CD8-positive, alpha-beta memory T cell (primary cell): ENCODE results near the gene SNX1. TPM values are rescaled to one million over a fixed set of nuclear protein-coding genes. Genes with fewer than 3 reads are reported as not detected.

Source experiments
- CTCF ChIA-PET: fragments of 350-600 bp; sonication (Branson Sonifier 250); formaldehyde crosslinking; loops from one replicate; lab custom pipeline; 2021; ENCODE audit warnings: antibody characterized with exemption; lab: Charles Lee
- POLR2A ChIA-PET: fragments of 350-600 bp; sonication (Branson Sonifier 250); formaldehyde crosslinking; loops from one replicate; lab custom pipeline; 2021; ENCODE audit warnings: antibody characterized with exemption; lab: Charles Lee
- DNase-seq, 5 donors: peaks; one replicate each; pipeline versions ENCODE4 v3.0.0 to v3.0.0-alpha.2; 2020 to 2022; ENCODE audit warnings: mixed read lengths in 1 of 5
- H3K27ac ChIP-seq: one replicate; pipeline ENCODE4 v1.7.0; 2013; ENCODE audit warnings: low read depth, mild to moderate bottlenecking, low read length, moderate library complexity
- H3K27me3 ChIP-seq: 2 replicates; pipeline ENCODE4 v1.7.0; 2013; ENCODE audit warnings: low read length, mild to moderate bottlenecking; ENCODE audit not compliant: insufficient read depth, poor library complexity, severe bottlenecking
- H3K36me3 ChIP-seq: 2 replicates; pipeline ENCODE4 v1.7.0; 2013; ENCODE audit warnings: mild to moderate bottlenecking, low read length, moderate library complexity; ENCODE audit not compliant: insufficient read depth
- H3K4me1 ChIP-seq: 2 replicates; pipeline ENCODE4 v1.7.0; 2013; ENCODE audit warnings: mild to moderate bottlenecking, low read length, moderate library complexity; ENCODE audit not compliant: insufficient read depth
- H3K4me3 ChIP-seq: 2 replicates; pipeline ENCODE4 v1.7.0; 2013; ENCODE audit warnings: mild to moderate bottlenecking, low read length
- H3K9me3 ChIP-seq: 2 replicates; pipeline ENCODE4 v1.7.0; 2013; ENCODE audit warnings: mild to moderate bottlenecking, low read length
- H3K27ac Mint-ChIP-seq, 8 donors: one replicate each; pipeline ENCODE4 v1.8.0; 2020 to 2021; ENCODE audit warnings: mixed read lengths in 8 of 8, mild to moderate bottlenecking in 6 of 8, inconsistent platforms in 3 of 8, moderate library complexity in 3 of 8
- H3K27me3 Mint-ChIP-seq, 2 donors: one replicate each; pipeline ENCODE4 v1.8.0; 2020 to 2021; ENCODE audit warnings: mixed read lengths in 2 of 2, mild to moderate bottlenecking in 1 of 2, moderate library complexity in 1 of 2
- H3K36me3 Mint-ChIP-seq, 3 donors: one replicate each; pipeline ENCODE4 v1.8.0; 2020 to 2021; ENCODE audit warnings: mixed read lengths in 3 of 3, inconsistent platforms in 1 of 3, mild to moderate bottlenecking in 1 of 3
- H3K4me1 Mint-ChIP-seq, 3 donors: one replicate each; pipeline ENCODE4 v1.8.0; 2020 to 2021; ENCODE audit warnings: mixed read lengths in 3 of 3, inconsistent platforms in 1 of 3, mild to moderate bottlenecking in 1 of 3
- H3K4me3 Mint-ChIP-seq, 7 donors: one replicate each; pipeline ENCODE4 v1.8.0; 2020 to 2021; ENCODE audit warnings: mixed read lengths in 7 of 7, mild to moderate bottlenecking in 6 of 7, moderate library complexity in 4 of 7, inconsistent platforms in 2 of 7
- H3K9me3 Mint-ChIP-seq, 5 donors: one replicate each; pipeline ENCODE4 v1.8.0; 2020 to 2022; ENCODE audit warnings: mixed read lengths in 5 of 5, mild to moderate bottlenecking in 3 of 5, moderate library complexity in 2 of 5, inconsistent platforms in 1 of 5
- polyA plus RNA-seq: library from polyadenylated mRNA; unstranded; fragments of 300-500 nt; fragmentation: Illumina TruSeq; gene quantifications from one replicate; pipeline ENCODE4 v1.2.3, GENCODE V29; 2021
- total RNA-seq, 2 experiments: library from RNA; stranded (reverse); gene quantifications; one replicate each; pipeline ENCODE4 v1.2.3, GENCODE V29; 2021

SNX1 gene
- total and polyA plus RNA-seq, 3 experiments from 2014 or later, result 63.4 to 93.6 (median 90.1) TPM

- no peak overlapping the region for H3K4me3 ChIP-seq
- CTCF ChIA-PET, result interaction anchor here (0.9 kb wide), 1 partner anchor 481 kb away, joined by 3 read pairs; no protein-coding TSS in a partner anchor
- H3K4me1 Mint-ChIP-seq, result peaks cover 46 to 57% (median 52%) of the 10 kb centered on the region in 3 donors
Observed at GRCh38 chr15:64090527-64090926, 5.3 kb upstream of the SNX1 start.

GRCh38 chr15:64092075-64092820, 3.5 kb upstream of the SNX1 start:
- Mint-ChIP-seq H3K4me3 (peak overlapping the region; percentile 93 to 99 (median 97)), H3K4me1 (peaks cover 60 to 74% (median 67%) of the 10 kb centered on the region in 3 donors), H3K27me3 (no peaks in the 10 kb centered on the region), H3K27ac (peak overlapping the region; percentile 82 to 99 (median 97)), H3K9me3 (no peaks in the 10 kb centered on the region), H3K36me3 (peaks cover 8 to 51% (median 11%) of the 10 kb centered on the region in 3 donors)
- ChIA-PET CTCF (no interaction called here), POLR2A (interaction anchor here (0.7 kb wide), 1 partner anchor 336 kb away, joined by 7 read pairs; no protein-coding TSS in a partner anchor)
- Histone ChIP-seq H3K9me3 (no peaks in the 10 kb centered on the region), H3K27me3 (no peaks in the 10 kb centered on the region), H3K4me3 (peak overlapping the region; percentile 98), H3K27ac (peak overlapping the region; percentile 88), H3K36me3 (peaks cover 9% of the 10 kb centered on the region), H3K4me1 (peaks cover 36% of the 10 kb centered on the region)
- DNase-seq, result peak in 2 of 5 donors; percentile 29 to 33

More at GRCh38 chr15:64090527-64090926, 5.3 kb upstream of the SNX1 start:
- no peak for DNase-seq
- POLR2A ChIA-PET, result interaction anchor here (0.6 kb wide), 1 partner anchor 164 kb away, joined by 5 read pairs; no protein-coding TSS in a partner anchor
- Mint-ChIP-seq H3K27ac (peak overlapping the region in 2 of 8 donors; percentile 14 to 68), H3K9me3 (no peaks in the 10 kb centered on the region), H3K27me3 (no peaks in the 10 kb centered on the region), H3K36me3 (peaks cover 8 to 46% (median 13%) of the 10 kb centered on the region in 3 donors), H3K4me3 (peak overlapping the region in 1 of 7 donors; percentile 78)
- Histone ChIP-seq H3K9me3 (no peaks in the 10 kb centered on the region), H3K27me3 (no peaks in the 10 kb centered on the region), H3K4me1 (peaks cover 28% of the 10 kb centered on the region), H3K36me3 (peaks cover 9% of the 10 kb centered on the region), H3K27ac (peak overlapping the region; percentile 12)

- Histone ChIP-seq H3K27ac (peak overlapping the region; percentile 88), H3K9me3 (no peaks in the 10 kb centered on the region), H3K4me3 (peak overlapping the region; percentile 98), H3K4me1 (peaks cover 44% of the 10 kb centered on the region), H3K36me3 (peaks cover 4% of the 10 kb centered on the region), H3K27me3 (no peaks in the 10 kb centered on the region)
- Mint-ChIP-seq H3K9me3 (no peaks in the 10 kb centered on the region), H3K27ac (peak overlapping the region; percentile 91 to 99 (median 98)), H3K4me3 (peak overlapping the region; percentile 93 to 99 (median 97)), H3K27me3 (no peaks in the 10 kb centered on the region), H3K36me3 (peaks cover under 1 to 43% (median 8%) of the 10 kb centered on the region in 3 donors), H3K4me1 (peaks cover 66 to 82% (median 75%) of the 10 kb centered on the region in 3 donors)
- peak in 4 of 5 donors; percentile 3 to 55 (median 27) for DNase-seq
- POLR2A ChIA-PET, result interaction anchor here (0.9 to 1.3 kb wide), 10 partner anchors 60 to 1092 kb away, joined by 3 to 9 read pairs (median 4); partner anchors contain the start of genes CLPX, PPIB and USP3
- CTCF ChIA-PET, result interaction anchor here (1.5 to 1.6 kb wide), 3 partner anchors 27 to 483 kb away, joined by 4 to 5 read pairs (median 4); no protein-coding TSS in a partner anchor
Observed at GRCh38 chr15:64092864-64093626, 2.7 kb upstream of the SNX1 start.

- peak within 1 kb of the TSS; percentile 91 to 99 (median 98) for H3K27ac Mint-ChIP-seq
- H3K27me3 Mint-ChIP-seq, result no peaks in the 10 kb centered on the region
- CTCF ChIA-PET, result interaction anchor here (0.7 to 1.6 kb wide), 6 partner anchors 18 to 748 kb away, joined by 3 to 5 read pairs (median 4); partner anchors contain the start of gene PLEKHO2
- H3K9me3 Mint-ChIP-seq, result no peaks in the 10 kb centered on the region
- H3K4me3 ChIP-seq, result peak within 1 kb of the TSS; percentile 98
- no peaks in the 10 kb centered on the region for H3K9me3 ChIP-seq
- peak; percentile 80 to 94 (median 87) for DNase-seq
- peak within 1 kb of the TSS; percentile 93 to 99 (median 97) for H3K4me3 Mint-ChIP-seq
- H3K27me3 ChIP-seq, result no peaks in the 10 kb centered on the region
- peaks cover 70 to 85% (median 78%) of the 10 kb centered on the region in 3 donors for H3K4me1 Mint-ChIP-seq
- peaks cover 49% of the 10 kb centered on the region for H3K4me1 ChIP-seq
- peaks cover 0 to 36% (median 4%) of the 10 kb centered on the region in 3 donors for H3K36me3 Mint-ChIP-seq
- peak within 1 kb of the TSS; percentile 88 for H3K27ac ChIP-seq
- POLR2A ChIA-PET, result interaction anchor here (0.9 to 1.3 kb wide), 11 partner anchors 23 to 1092 kb away, joined by 3 to 9 read pairs (median 4); partner anchors contain the start of genes CLPX, PPIB and USP3
- H3K36me3 ChIP-seq, result no peaks in the 10 kb centered on the region
Observed at GRCh38 chr15:64093627-64094417, 2.0 kb upstream of the SNX1 start, which contains the start of gene CIAO2A. Gene CIAO2A, minus strand, starts transcription at chr15:64093838. Its CDS starts 70 bp downstream, at chr15:64093768.

GRCh38 chr15:64095431-64095794, 369 bp upstream of the SNX1 start:
- CTCF ChIA-PET, result interaction anchor here (0.9 kb wide), 1 partner anchor 57 kb away, joined by 3 read pairs; no protein-coding TSS in a partner anchor
- POLR2A ChIA-PET, result interaction anchor here (0.6 to 2.0 kb wide), 3 partner anchors 58 to 575 kb away, joined by 5 to 12 read pairs (median 9); partner anchors contain the start of gene PPIB
- H3K36me3 ChIP-seq, result no peaks in the 10 kb centered on the region
- peak overlapping the region; percentile 98 for H3K4me3 ChIP-seq
- H3K4me1 ChIP-seq, result peaks cover 53% of the 10 kb centered on the region
- peak overlapping the region; percentile 79 for H3K27ac ChIP-seq
- no peak for DNase-seq
- no peaks in the 10 kb centered on the region for H3K9me3 Mint-ChIP-seq
- H3K9me3 ChIP-seq, result no peaks in the 10 kb centered on the region
- H3K27me3 Mint-ChIP-seq, result no peaks in the 10 kb centered on the region
- H3K36me3 Mint-ChIP-seq, result peaks cover 0 to 26% (median 0%) of the 10 kb centered on the region in 3 donors
- H3K4me3 Mint-ChIP-seq, result peak overlapping the region; percentile 93 to 99 (median 97)
- no peaks in the 10 kb centered on the region for H3K27me3 ChIP-seq
- peak overlapping the region; percentile 90 to 100 (median 97) for H3K27ac Mint-ChIP-seq
- H3K4me1 Mint-ChIP-seq, result peaks cover 74 to 88% (median 79%) of the 10 kb centered on the region in 3 donors

- H3K9me3 ChIP-seq, result no peaks in the 10 kb centered on the region
- Mint-ChIP-seq H3K27me3 (no peaks in the 10 kb centered on the region), H3K4me1 (peaks cover 77 to 96% (median 85%) of the 10 kb centered on the region in 3 donors), H3K27ac (peak overlapping the region; percentile 90 to 100 (median 97)), H3K9me3 (no peaks in the 10 kb centered on the region), H3K4me3 (peak overlapping the region; percentile 93 to 99 (median 97)), H3K36me3 (peaks cover 0 to 26% (median 0%) of the 10 kb centered on the region in 3 donors)
- peak overlapping the region; percentile 98 for H3K4me3 ChIP-seq
- POLR2A ChIA-PET, result interaction anchor here (2.0 kb wide), 1 partner anchor 57 kb away, joined by 5 read pairs; no protein-coding TSS in a partner anchor
- H3K27me3 ChIP-seq, result no peaks in the 10 kb centered on the region
- H3K4me1 ChIP-seq, result peaks cover 55% of the 10 kb centered on the region
- peak overlapping the region; percentile 79 for H3K27ac ChIP-seq
- peak in 1 of 5 donors; percentile 21 for DNase-seq
- CTCF ChIA-PET, result no interaction called here
- H3K36me3 ChIP-seq, result no peaks in the 10 kb centered on the region
Observed at GRCh38 chr15:64096668-64097384, 1.0 kb downstream of the SNX1 start.
